H9 (cell line): ENCODE measurements around the gene SRGN. TPM values are rescaled to one million over a fixed set of nuclear protein-coding genes. Genes with fewer than 3 reads are reported as not detected.
A peak's percentile ranks its signal among the peaks of the same experiment; 100 is the strongest.

Source experiments
- DNase-seq: peaks from one replicate; pipeline ENCODE4 v3.0.0-alpha.2; 2017
- H2AFZ ChIP-seq: one replicate; pipeline ENCODE4 v1.6.1; 2013; ENCODE audit warnings: mild to moderate bottlenecking, low read length, control low read depth, moderate library complexity
- H2AK5ac ChIP-seq: 2 replicates; pipeline ENCODE4 v1.6.1; 2013; ENCODE audit warnings: low read length, control low read depth, mixed read lengths; ENCODE audit not compliant: insufficient read length
- H2BK120ac ChIP-seq: one replicate; pipeline ENCODE4 v1.6.1; 2013; ENCODE audit warnings: low read depth, mild to moderate bottlenecking, low read length, control low read depth, inconsistent platforms; ENCODE audit not compliant: poor library complexity, severe bottlenecking
- H2BK12ac ChIP-seq: 2 replicates; pipeline ENCODE4 v1.6.1; 2013; ENCODE audit warnings: low read length, control low read depth, mixed read lengths, low read depth; ENCODE audit not compliant: insufficient read length
- H2BK15ac ChIP-seq: 2 replicates; pipeline ENCODE4 v1.6.1; 2013; ENCODE audit warnings: low read depth, low read length, control low read depth
- H2BK20ac ChIP-seq: one replicate; pipeline ENCODE4 v1.6.1; 2013; ENCODE audit warnings: low read depth, mild to moderate bottlenecking, low read length, control low read depth, inconsistent platforms; ENCODE audit not compliant: poor library complexity, severe bottlenecking
- H2BK5ac ChIP-seq: 2 replicates; pipeline ENCODE4 v1.6.1; 2013; ENCODE audit warnings: low read length, control low read depth, mixed read lengths; ENCODE audit not compliant: insufficient read length
- H3K14ac ChIP-seq: 2 replicates; pipeline ENCODE4 v1.6.1; 2013; ENCODE audit warnings: low read length, control low read depth; ENCODE audit not compliant: insufficient read depth
- H3K18ac ChIP-seq: 2 replicates; pipeline ENCODE4 v1.6.1; 2013; ENCODE audit warnings: low read depth, mild to moderate bottlenecking, mixed read lengths, low read length, control low read depth; ENCODE audit not compliant: insufficient read length
- H3K23ac ChIP-seq: 2 replicates; pipeline ENCODE4 v1.6.1; 2013; ENCODE audit warnings: low read length, control low read depth, mixed read lengths, low read depth; ENCODE audit not compliant: insufficient read length
- H3K23me2 ChIP-seq: 2 replicates; pipeline ENCODE4 v1.6.1; 2013; ENCODE audit warnings: low read depth, mild to moderate bottlenecking, mixed read lengths, low read length, control low read depth; ENCODE audit not compliant: insufficient read length, poor library complexity, severe bottlenecking
- H3K27ac ChIP-seq: 2 replicates; pipeline ENCODE4 v1.5.1; 2013; ENCODE audit warnings: low read length, control low read depth, mixed read lengths, low read depth; ENCODE audit not compliant: insufficient read length
- H3K27me3 ChIP-seq: 2 replicates; pipeline ENCODE4 v1.6.1; 2013; ENCODE audit warnings: low read length, control low read depth, inconsistent platforms; ENCODE audit not compliant: insufficient read depth
- H3K4ac ChIP-seq: 2 replicates; pipeline ENCODE4 v1.6.1; 2013; ENCODE audit warnings: low read depth, mild to moderate bottlenecking, control low read depth, inconsistent platforms, low read length, moderate library complexity
- H3K4me1 ChIP-seq: 2 replicates; pipeline ENCODE4 v1.6.1; 2013; ENCODE audit warnings: low read length, control low read depth, inconsistent platforms; ENCODE audit not compliant: insufficient read depth
- H3K4me2 ChIP-seq: 2 replicates; pipeline ENCODE4 v1.6.1; 2013; ENCODE audit warnings: low read length, control low read depth, mixed read lengths; ENCODE audit not compliant: insufficient read length, insufficient read depth
- H3K56ac ChIP-seq: 2 replicates; pipeline ENCODE4 v1.6.1; 2013; ENCODE audit warnings: low read depth, mild to moderate bottlenecking, mixed read lengths, low read length, control low read depth; ENCODE audit not compliant: insufficient read length
- H3K79me1 ChIP-seq: 2 replicates; pipeline ENCODE4 v1.6.1; 2013; ENCODE audit warnings: low read depth, mild to moderate bottlenecking, moderate library complexity, low read length, control low read depth, inconsistent platforms; ENCODE audit not compliant: insufficient read depth, poor library complexity, severe bottlenecking
- H3K79me2 ChIP-seq: 2 replicates; pipeline ENCODE4 v1.6.1; 2013; ENCODE audit warnings: low read length, control low read depth, inconsistent platforms; ENCODE audit not compliant: insufficient read depth
- H3K9ac ChIP-seq: 2 replicates; pipeline ENCODE4 v1.6.1; 2013; ENCODE audit warnings: low read length, control low read depth, mixed read lengths; ENCODE audit not compliant: insufficient read length; ENCODE audit errors: extremely low read depth
- H3K9me3 ChIP-seq: one replicate; pipeline ENCODE4 v1.6.1; 2013; ENCODE audit warnings: low read depth, low read length, inconsistent platforms; ENCODE audit not compliant: control insufficient read depth
- H3T11ph ChIP-seq: one replicate; pipeline ENCODE4 v1.6.1; 2013; ENCODE audit warnings: mild to moderate bottlenecking, low read length, control low read depth, inconsistent platforms
- H4K20me1 ChIP-seq: one replicate; pipeline ENCODE4 v1.6.1; 2013; ENCODE audit not compliant: control insufficient read depth, insufficient read length, insufficient read depth
- H4K5ac ChIP-seq: 2 replicates; pipeline ENCODE4 v1.6.1; 2013; ENCODE audit warnings: low read depth, mild to moderate bottlenecking, mixed read lengths, low read length, control low read depth; ENCODE audit not compliant: insufficient read length
- H4K8ac ChIP-seq: replicated peaks from 2 replicates; pipeline ENCODE4 v1.6.1; 2013; ENCODE audit warnings: low read length, control low read depth, mixed read lengths, low read depth; ENCODE audit not compliant: insufficient read length
- H4K91ac ChIP-seq: 2 replicates; pipeline ENCODE4 v1.6.1; 2013; ENCODE audit warnings: low read depth, mild to moderate bottlenecking, moderate library complexity, mixed read lengths, low read length, control low read depth; ENCODE audit not compliant: insufficient read length
- H3K27ac Mint-ChIP-seq, 3 experiments: 2 replicates in 2 of 3; 3 replicates in 1 of 3; pipeline ENCODE4 v1.8.0; 2020 to 2021; ENCODE audit warnings: mixed read lengths in 3 of 3, mild to moderate bottlenecking in 1 of 3, moderate library complexity in 1 of 3
- H3K27me3 Mint-ChIP-seq: 2 replicates; pipeline ENCODE4 v1.8.0; 2021; ENCODE audit warnings: low read depth, mild to moderate bottlenecking, moderate library complexity, mixed read lengths
- H3K36me3 Mint-ChIP-seq, 3 experiments: 2 replicates in 2 of 3; 3 replicates in 1 of 3; pipeline ENCODE4 v1.8.0; 2020 to 2021; ENCODE audit warnings: low read depth in 3 of 3, mixed read lengths in 3 of 3; ENCODE audit not compliant: insufficient read depth in 1 of 3
- H3K4me1 Mint-ChIP-seq, 2 experiments: 2 replicates each; pipeline ENCODE4 v1.8.0; 2020; ENCODE audit warnings: mixed read lengths in 2 of 2
- H3K4me3 Mint-ChIP-seq, 2 experiments: 2 replicates in 1 of 2; 3 replicates in 1 of 2; pipeline ENCODE4 v1.8.0; 2020 to 2021; ENCODE audit warnings: mild to moderate bottlenecking in 2 of 2, mixed read lengths in 2 of 2, moderate library complexity in 1 of 2
- H3K9me3 Mint-ChIP-seq, 2 experiments: 2 replicates in 1 of 2; 3 replicates in 1 of 2; pipeline ENCODE4 v1.8.0; 2020; ENCODE audit warnings: mild to moderate bottlenecking in 2 of 2, mixed read lengths in 2 of 2, moderate library complexity in 1 of 2
- WGBS: extraction: QIAGEN DNeasy Blood & Tissue Kit; methylation state at CpG from one replicate; pipeline ENCODE4 v1.1.7; 2013; ENCODE audit warnings: missing lambda C conversion rate, low lambda C conversion rate, mixed read lengths; ENCODE audit not compliant: insufficient read length; ENCODE audit errors: extremely low coverage; 5-methylcytosine and 5-hydroxymethylcytosine counted together
- total RNA-seq: library from RNA; stranded (reverse); gene quantifications from 2 replicates; pipeline ENCODE4 v1.2.1, GENCODE V29; 2021
- TF ChIP-seq, protein P1 (sequence below): fragments of 200-600 bp; sonication (generic); conservative IDR thresholded peaks from 3 replicates; pipeline ENCODE4 v1.8.0; 2021; ENCODE audit warnings: antibody characterized with exemption, mild to moderate bottlenecking

SRGN gene
- total RNA-seq, 1 experiment from 2014 or later = not detected

GRCh38 chr10:69100136-69100872, 12.4 kb downstream of the SRGN start:
- no peak overlapping the region for H4K91ac ChIP-seq
- H3K23me2 ChIP-seq = no peaks in the 10 kb centered on the region
- no peak overlapping the region for H3K18ac ChIP-seq
- H3K27ac ChIP-seq = no peak overlapping the region
- no peaks in the 10 kb centered on the region for H3K79me1 ChIP-seq
- H4K20me1 ChIP-seq = no peaks in the 10 kb centered on the region
- H2BK12ac ChIP-seq = no peak overlapping the region
- H3K4me3 Mint-ChIP-seq = no peak overlapping the region; a peak in 1 of 5 replicates
- TF ChIP-seq, protein P1, sequence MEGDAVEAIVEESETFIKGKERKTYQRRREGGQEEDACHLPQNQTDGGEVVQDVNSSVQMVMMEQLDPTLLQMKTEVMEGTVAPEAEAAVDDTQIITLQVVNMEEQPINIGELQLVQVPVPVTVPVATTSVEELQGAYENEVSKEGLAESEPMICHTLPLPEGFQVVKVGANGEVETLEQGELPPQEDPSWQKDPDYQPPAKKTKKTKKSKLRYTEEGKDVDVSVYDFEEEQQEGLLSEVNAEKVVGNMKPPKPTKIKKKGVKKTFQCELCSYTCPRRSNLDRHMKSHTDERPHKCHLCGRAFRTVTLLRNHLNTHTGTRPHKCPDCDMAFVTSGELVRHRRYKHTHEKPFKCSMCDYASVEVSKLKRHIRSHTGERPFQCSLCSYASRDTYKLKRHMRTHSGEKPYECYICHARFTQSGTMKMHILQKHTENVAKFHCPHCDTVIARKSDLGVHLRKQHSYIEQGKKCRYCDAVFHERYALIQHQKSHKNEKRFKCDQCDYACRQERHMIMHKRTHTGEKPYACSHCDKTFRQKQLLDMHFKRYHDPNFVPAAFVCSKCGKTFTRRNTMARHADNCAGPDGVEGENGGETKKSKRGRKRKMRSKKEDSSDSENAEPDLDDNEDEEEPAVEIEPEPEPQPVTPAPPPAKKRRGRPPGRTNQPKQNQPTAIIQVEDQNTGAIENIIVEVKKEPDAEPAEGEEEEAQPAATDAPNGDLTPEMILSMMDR = no peak
- no peak overlapping the region for H3T11ph ChIP-seq
- no peaks in the 10 kb centered on the region for H3K36me3 Mint-ChIP-seq
- no peak overlapping the region for H2BK120ac ChIP-seq
- WGBS = no CpG with 5 or more reads among the region's 7 CpGs
- no peaks in the 10 kb centered on the region for H3K27me3 ChIP-seq
- no peaks in the 10 kb centered on the region for H3K9me3 Mint-ChIP-seq
- H3K14ac ChIP-seq = peak overlapping the region; percentile 58; the same call in 1 of the 2 replicates
- no peak overlapping the region for H3K4me2 ChIP-seq
- H3K4me1 Mint-ChIP-seq = peaks cover 4 to 16% of the 10 kb centered on the region in 2 experiments
- no peak overlapping the region for H2BK15ac ChIP-seq
- no peak overlapping the region for H2BK20ac ChIP-seq
- H3K9me3 ChIP-seq = no peaks in the 10 kb centered on the region
- peak overlapping the region in 1 of 3 experiments; percentile 50; a peak in 2 of 7 replicates for H3K27ac Mint-ChIP-seq
- H3K79me2 ChIP-seq = no peaks in the 10 kb centered on the region
- H4K8ac ChIP-seq = peak overlapping the region; percentile 73
- H3K27me3 Mint-ChIP-seq = peaks cover 2% of the 10 kb centered on the region; the same call in 1 of the 2 replicates
- H2BK5ac ChIP-seq = no peak overlapping the region
- no peak overlapping the region for H3K9ac ChIP-seq
- peak overlapping the region; percentile 87 for H2AFZ ChIP-seq
- no peak overlapping the region for H3K4ac ChIP-seq
- peak; percentile 74 for DNase-seq
- H3K56ac ChIP-seq = no peak overlapping the region
- H3K4me1 ChIP-seq = peaks cover 2% of the 10 kb centered on the region; the same call in 1 of the 2 replicates
- H2AK5ac ChIP-seq = no peak overlapping the region
- H4K5ac ChIP-seq = no peak overlapping the region
- H3K23ac ChIP-seq = no peak overlapping the region
